Neural cell (in vitro differentiated cells): ENCODE data around the gene RASGEF1C.

Source experiments
- EZH2 ChIP-seq: fragments of 200-600, 300-800 bp; shearing (Covaris generic), sonication (generic); IDR thresholded peaks from 2 replicates; pipeline ENCODE4 v1.6.1; 2014; ENCODE audit warnings: antibody characterized with exemption, low read length, borderline replicate concordance, mild to moderate bottlenecking; ENCODE audit not compliant: insufficient read depth, poor library complexity, severe bottlenecking
- POLR2AphosphoS5 ChIP-seq: IDR thresholded peaks from 2 replicates; pipeline ENCODE4 v1.6.1; 2012
- SMC3 ChIP-seq: fragments of 450-650 bp; conservative IDR thresholded peaks from 2 replicates; pipeline ENCODE4 v1.6.1; 2014; ENCODE audit warnings: antibody characterized with exemption, mild to moderate bottlenecking, moderate library complexity; ENCODE audit not compliant: poor library complexity
- TAF1 ChIP-seq: IDR thresholded peaks from 2 replicates; pipeline ENCODE4 v1.6.1; 2012; ENCODE audit warnings: low read depth
- TF ChIP-seq, protein P1 (sequence below): fragments of 450-650 bp; IDR thresholded peaks from 2 replicates; pipeline ENCODE4 v1.5.1; 2014; ENCODE audit warnings: antibody characterized with exemption, mild to moderate bottlenecking, moderate library complexity; ENCODE audit not compliant: poor library complexity, severe bottlenecking

DNA sequence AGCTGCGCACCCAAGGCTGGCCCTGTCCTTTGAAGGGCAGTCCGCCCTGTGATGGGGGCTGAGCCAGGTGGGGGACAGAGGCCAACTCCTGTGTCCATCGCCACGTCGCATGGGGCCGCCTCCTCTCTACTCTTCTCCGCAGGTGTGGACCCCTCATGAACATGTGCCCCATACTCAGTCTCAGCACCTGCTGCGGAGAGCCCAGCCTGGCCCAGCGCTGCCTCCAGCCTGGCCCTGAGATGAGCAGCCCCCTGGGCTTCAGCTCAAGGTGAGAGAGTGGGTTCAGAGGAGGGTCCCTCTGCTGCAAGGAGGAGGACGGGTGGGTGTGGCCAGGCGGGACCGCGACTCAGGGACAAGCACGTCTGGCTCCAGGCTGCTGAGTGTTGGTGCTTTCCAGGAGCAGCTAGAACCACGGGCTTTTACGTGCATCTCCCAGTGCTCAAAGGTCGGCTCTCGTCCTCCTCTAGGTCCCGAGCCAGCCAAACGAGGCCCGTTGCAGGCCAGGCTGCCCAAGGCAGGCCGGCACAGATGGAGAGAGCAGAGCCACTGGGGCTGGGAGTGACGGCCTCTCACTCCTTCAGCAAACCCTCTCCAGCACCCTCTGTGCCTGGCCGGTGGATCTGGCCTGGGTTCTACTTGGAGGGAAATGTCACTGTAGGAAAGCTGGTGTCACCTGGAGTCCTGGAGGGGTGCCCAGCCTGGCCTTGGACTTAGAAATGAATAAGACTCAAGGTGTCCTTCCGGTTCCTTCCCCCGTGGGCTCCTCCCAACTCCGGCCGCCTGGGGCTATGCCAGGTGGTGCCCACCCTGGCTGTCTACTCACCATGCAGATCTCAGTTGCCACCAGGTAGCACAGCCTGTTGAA lies 88.5 kb downstream of the RASGEF1C start:
- TF ChIP-seq POLR2AphosphoS5 (no peak), EZH2 (no peak), TAF1 (no peak), SMC3 (no peak)
- TF ChIP-seq, protein P1, sequence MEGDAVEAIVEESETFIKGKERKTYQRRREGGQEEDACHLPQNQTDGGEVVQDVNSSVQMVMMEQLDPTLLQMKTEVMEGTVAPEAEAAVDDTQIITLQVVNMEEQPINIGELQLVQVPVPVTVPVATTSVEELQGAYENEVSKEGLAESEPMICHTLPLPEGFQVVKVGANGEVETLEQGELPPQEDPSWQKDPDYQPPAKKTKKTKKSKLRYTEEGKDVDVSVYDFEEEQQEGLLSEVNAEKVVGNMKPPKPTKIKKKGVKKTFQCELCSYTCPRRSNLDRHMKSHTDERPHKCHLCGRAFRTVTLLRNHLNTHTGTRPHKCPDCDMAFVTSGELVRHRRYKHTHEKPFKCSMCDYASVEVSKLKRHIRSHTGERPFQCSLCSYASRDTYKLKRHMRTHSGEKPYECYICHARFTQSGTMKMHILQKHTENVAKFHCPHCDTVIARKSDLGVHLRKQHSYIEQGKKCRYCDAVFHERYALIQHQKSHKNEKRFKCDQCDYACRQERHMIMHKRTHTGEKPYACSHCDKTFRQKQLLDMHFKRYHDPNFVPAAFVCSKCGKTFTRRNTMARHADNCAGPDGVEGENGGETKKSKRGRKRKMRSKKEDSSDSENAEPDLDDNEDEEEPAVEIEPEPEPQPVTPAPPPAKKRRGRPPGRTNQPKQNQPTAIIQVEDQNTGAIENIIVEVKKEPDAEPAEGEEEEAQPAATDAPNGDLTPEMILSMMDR: no peak
